Mesothelial cell of epicardium (in vitro differentiated cells): Measurements from ENCODE around the gene ANKRD44. TPM values are rescaled to one million over a fixed set of nuclear protein-coding genes. Genes with fewer than 3 reads are reported as not detected.
"Not testable (repeated sequence)": the region's sequence is repeated elsewhere in the genome, so short reads cannot be mapped to it uniquely, and the experiment has no call there.

Experiments used
- DNase-seq, 2 experiments: peaks; one replicate each; pipeline ENCODE4 v3.0.0; 2021; ENCODE audit warnings: low spot score in 2 of 2; ENCODE audit not compliant: unreplicated experiment in 2 of 2
- H3K27ac Mint-ChIP-seq: 2 replicates; pipeline ENCODE4 v1.8.0; 2021; ENCODE audit warnings: mixed read lengths
- H3K27me3 Mint-ChIP-seq: 2 replicates; pipeline ENCODE4 v1.8.0; 2021; ENCODE audit warnings: low read depth, mixed read lengths
- H3K36me3 Mint-ChIP-seq: 2 replicates; pipeline ENCODE4 v1.8.0; 2021; ENCODE audit warnings: mixed read lengths
- H3K4me1 Mint-ChIP-seq: 2 replicates; pipeline ENCODE4 v1.8.0; 2021; ENCODE audit warnings: mixed read lengths
- H3K4me3 Mint-ChIP-seq: 2 replicates; pipeline ENCODE4 v1.8.0; 2021; ENCODE audit warnings: mild to moderate bottlenecking, moderate library complexity, mixed read lengths
- H3K9me3 Mint-ChIP-seq: 2 replicates; pipeline ENCODE4 v1.8.0; 2021; ENCODE audit warnings: mixed read lengths
- CTCF ChIP-seq: fragments of 200-600 bp; sonication (generic); IDR thresholded peaks from one replicate; pipeline ENCODE4 v1.5.0; 2021; ENCODE audit warnings: antibody characterized with exemption; ENCODE audit not compliant: unreplicated experiment
- total RNA-seq: library from RNA; stranded (reverse); gene quantifications from 3 replicates; pipeline ENCODE4 v1.2.1, GENCODE V29; 2021

The ANKRD44 gene
- total RNA-seq, 1 donor from 2014 or later: 10.4 TPM

GRCh38 chr2:197241596-197241995 lies 69.0 kb downstream of the ANKRD44 start:
- H3K9me3 Mint-ChIP-seq: no peaks in the 10 kb centered on the region
- TF ChIP-seq CTCF: no peak

GRCh38 chr2:197241153-197241552 lies 69.4 kb downstream of the ANKRD44 start:
- Mint-ChIP-seq H3K4me3 (no peak overlapping the region), H3K27me3 (peaks cover 2% of the 10 kb centered on the region), H3K36me3 (no peaks in the 10 kb centered on the region), H3K9me3 (no peaks in the 10 kb centered on the region), H3K4me1 (no peaks in the 10 kb centered on the region), H3K27ac (no peak overlapping the region)
- no peak for TF ChIP-seq CTCF
- no peak for DNase-seq

More at GRCh38 chr2:197241596-197241995, 69.0 kb downstream of the ANKRD44 start:
- H3K27me3 Mint-ChIP-seq: peaks cover 2% of the 10 kb centered on the region
- H3K36me3 Mint-ChIP-seq: no peaks in the 10 kb centered on the region
- H3K4me1 Mint-ChIP-seq: no peaks in the 10 kb centered on the region
- DNase-seq: no peak
- H3K27ac Mint-ChIP-seq: no peak overlapping the region
- no peak overlapping the region for H3K4me3 Mint-ChIP-seq

GRCh38 chr2:197240421-197241041 lies 70.0 kb downstream of the ANKRD44 start:
- Mint-ChIP-seq H3K9me3 (no peaks in the 10 kb centered on the region), H3K27ac (no peak overlapping the region), H3K27me3 (peaks cover 2% of the 10 kb centered on the region), H3K36me3 (no peaks in the 10 kb centered on the region), H3K4me1 (no peaks in the 10 kb centered on the region), H3K4me3 (no peak overlapping the region)
- no peak for DNase-seq
- no peak for TF ChIP-seq CTCF

- H3K36me3 Mint-ChIP-seq, H3K27ac Mint-ChIP-seq, H3K4me1 Mint-ChIP-seq, H3K27me3 Mint-ChIP-seq, H3K9me3 Mint-ChIP-seq, H3K4me3 Mint-ChIP-seq, DNase-seq: not testable (repeated sequence)
Observed at GRCh38 chr2:197240018-197240417, 70.6 kb downstream of the ANKRD44 start.

GRCh38 chr2:197239434-197239833 lies 71.1 kb downstream of the ANKRD44 start:
- DNase-seq: no peak
- Mint-ChIP-seq H3K9me3 (no peaks in the 10 kb centered on the region), H3K4me1 (no peaks in the 10 kb centered on the region), H3K4me3 (no peak overlapping the region), H3K36me3 (no peaks in the 10 kb centered on the region), H3K27ac (no peak overlapping the region), H3K27me3 (peaks cover 2% of the 10 kb centered on the region)
- TF ChIP-seq CTCF: no peak

GRCh38 chr2:197238043-197238365 lies 72.6 kb downstream of the ANKRD44 start:
- H3K27me3 Mint-ChIP-seq: peaks cover 2% of the 10 kb centered on the region
- no peaks in the 10 kb centered on the region for H3K9me3 Mint-ChIP-seq
- H3K4me3 Mint-ChIP-seq: no peak overlapping the region
- no peaks in the 10 kb centered on the region for H3K36me3 Mint-ChIP-seq
- H3K4me1 Mint-ChIP-seq: no peaks in the 10 kb centered on the region
- TF ChIP-seq CTCF: no peak
- no peak for DNase-seq
- no peak overlapping the region for H3K27ac Mint-ChIP-seq
